Measurements from ENCODE around the gene ADCY3.

- TF ChIP-seq CTCF (optimal IDR thresholded peaks at IDR 0.05 in 1 of 3, IDR thresholded peaks at IDR 0.05 in 1 of 3, conservative IDR thresholded peaks at IDR 0.05 in 1 of 3; ENCODE audit: extremely low read depth in 1 of 3, insufficient read depth in 2 of 3, low read length in 3 of 3) (no peak), EZH2 (IDR thresholded peaks at IDR 0.05; ENCODE audit: low read length) (no peak)
These were observed 41.7 kb downstream of the ADCY3 start for GRCh38 chr2:24878341-24878740.

Measured in keratinocyte (primary cell).